OCI-LY1 (cell line): ENCODE measurements around the gene ZNF208.

Experiments used
- CTCF ChIP-seq: fragments of 200-600 bp; sonication (generic), shearing (Covaris generic); IDR thresholded peaks from 2 replicates; pipeline ENCODE4 v1.5.1; 2017; ENCODE audit warnings: mild to moderate bottlenecking, antibody characterized with exemption, low read length, moderate library complexity, mixed read lengths
- EZH2 ChIP-seq: fragments of 200-600 bp; sonication (generic), shearing (Covaris generic); IDR thresholded peaks from 2 replicates; pipeline ENCODE4 v1.8.0; 2017; ENCODE audit warnings: borderline replicate concordance, mixed run types, mild to moderate bottlenecking, antibody characterized with exemption, low read length, moderate library complexity, mixed read lengths

DNA sequence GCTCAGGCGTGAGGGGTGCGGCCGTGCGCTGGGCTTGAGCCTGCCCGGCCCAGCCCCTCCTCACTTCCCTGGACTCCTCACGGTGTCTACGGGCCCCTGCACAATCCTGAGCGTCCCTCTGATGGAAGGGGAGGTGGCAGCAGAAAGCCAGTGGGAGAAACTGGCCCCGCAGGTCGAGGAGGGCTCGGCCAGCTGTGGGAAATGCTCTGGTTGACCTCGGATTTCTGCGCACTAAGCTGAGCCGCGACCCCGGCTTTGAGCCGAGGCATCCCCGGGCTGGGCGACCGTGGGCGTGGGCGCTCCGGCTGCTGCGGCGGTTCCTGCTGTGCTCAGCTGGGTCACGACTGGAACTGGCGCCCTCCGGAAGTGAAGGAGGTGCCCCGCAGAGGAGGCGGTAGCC, 70.1 kb downstream of the ZNF208 start:
- no peak for TF ChIP-seq CTCF
- no peak for TF ChIP-seq EZH2
